ENCODE results near the gene CXCL14. TPM values are rescaled to one million over a fixed set of nuclear protein-coding genes. Genes with fewer than 3 reads are reported as not detected.

Gene CXCL14
- total RNA-seq, 1 experiment from 2014 or later: not detected

- TF ChIP-seq ZBTB33 (IDR thresholded peaks at IDR 0.05; ENCODE audit: extremely low read depth, insufficient replicate concordance, low read length) (no peak), SIN3A (IDR thresholded peaks at IDR 0.05; ENCODE audit: low read depth) (no peak), POLR2A (IDR thresholded peaks at IDR 0.05; ENCODE audit: borderline replicate concordance, extremely low read depth, insufficient read depth, insufficient read length) (no peak), EGR1 (IDR thresholded peaks at IDR 0.05; ENCODE audit: low read depth) (no peak)
- TF ChIP-seq, protein P1, sequence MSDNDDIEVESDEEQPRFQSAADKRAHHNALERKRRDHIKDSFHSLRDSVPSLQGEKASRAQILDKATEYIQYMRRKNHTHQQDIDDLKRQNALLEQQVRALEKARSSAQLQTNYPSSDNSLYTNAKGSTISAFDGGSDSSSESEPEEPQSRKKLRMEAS (IDR thresholded peaks at IDR 0.05): no peak
Observed at GRCh38 chr5:135543485-135544304, 35.1 kb downstream of the CXCL14 start (continued).

GRCh38 chr5:135543001-135543484 lies 35.7 kb downstream of the CXCL14 start:
- no peaks in the 10 kb centered on the region for H3K4me1 ChIP-seq (ENCODE audit: control insufficient read depth in 1 of 2, insufficient read depth in 2 of 2, low read length in 2 of 2)
- no peaks in the 10 kb centered on the region for H3K9me2 ChIP-seq (ENCODE audit: insufficient read depth)
- ChIA-PET CTCF (interaction anchor here (1.4 kb wide), 1 partner anchor 8 kb away, joined by 5 read pairs; no protein-coding TSS in a partner anchor), POLR2A (no interaction called here), RAD21 (ENCODE audit: low non-redundant PET in 1 of 2, low total read pairs in 2 of 2, uncharacterized antibody in 2 of 2, unreplicated experiment in 2 of 2) (no interaction called here)
- no peak overlapping the region for H3K4me3 ChIP-seq (replicated peaks in 1 of 2; ENCODE audit: low read depth in 1 of 2, low read length in 2 of 2)
- H3K27me3 ChIP-seq (ENCODE audit: insufficient read depth, low read length): peaks cover 4% of the 10 kb centered on the region; the same call in 1 of the 2 replicates
- H3K9me3 ChIP-seq (ENCODE audit: control insufficient read depth in 1 of 2, insufficient read depth in 1 of 2, low read depth in 1 of 2, low read length in 2 of 2): no peaks in the 10 kb centered on the region
- no peak overlapping the region for H3K27ac ChIP-seq (ENCODE audit: low read depth, low read length)
- DNase-seq (ENCODE audit: low read depth, low spot score) (no peak), ATAC-seq (no peak)
- intact Hi-C loops (cut with micrococcal nuclease): no loop called here
- no peaks in the 10 kb centered on the region for H3K36me3 ChIP-seq (ENCODE audit: control insufficient read depth in 1 of 2, insufficient read depth in 2 of 2, low read length in 2 of 2)
- no TSS peak for BruUV-seq (replicated peaks)
- no peak overlapping the region for H3K4me2 ChIP-seq (ENCODE audit: low read length)
- H2AFZ ChIP-seq (ENCODE audit: low read depth, low read length, poor library complexity, severe bottlenecking): no peak overlapping the region
- H4K20me1 ChIP-seq (ENCODE audit: insufficient read depth): no peaks in the 10 kb centered on the region
- H3K9ac ChIP-seq (ENCODE audit: low read length): no peak overlapping the region
- H3K79me2 ChIP-seq (ENCODE audit: insufficient read depth, low read length): no peaks in the 10 kb centered on the region
- TF ChIP-seq, protein P2, sequence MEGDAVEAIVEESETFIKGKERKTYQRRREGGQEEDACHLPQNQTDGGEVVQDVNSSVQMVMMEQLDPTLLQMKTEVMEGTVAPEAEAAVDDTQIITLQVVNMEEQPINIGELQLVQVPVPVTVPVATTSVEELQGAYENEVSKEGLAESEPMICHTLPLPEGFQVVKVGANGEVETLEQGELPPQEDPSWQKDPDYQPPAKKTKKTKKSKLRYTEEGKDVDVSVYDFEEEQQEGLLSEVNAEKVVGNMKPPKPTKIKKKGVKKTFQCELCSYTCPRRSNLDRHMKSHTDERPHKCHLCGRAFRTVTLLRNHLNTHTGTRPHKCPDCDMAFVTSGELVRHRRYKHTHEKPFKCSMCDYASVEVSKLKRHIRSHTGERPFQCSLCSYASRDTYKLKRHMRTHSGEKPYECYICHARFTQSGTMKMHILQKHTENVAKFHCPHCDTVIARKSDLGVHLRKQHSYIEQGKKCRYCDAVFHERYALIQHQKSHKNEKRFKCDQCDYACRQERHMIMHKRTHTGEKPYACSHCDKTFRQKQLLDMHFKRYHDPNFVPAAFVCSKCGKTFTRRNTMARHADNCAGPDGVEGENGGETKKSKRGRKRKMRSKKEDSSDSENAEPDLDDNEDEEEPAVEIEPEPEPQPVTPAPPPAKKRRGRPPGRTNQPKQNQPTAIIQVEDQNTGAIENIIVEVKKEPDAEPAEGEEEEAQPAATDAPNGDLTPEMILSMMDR (IDR thresholded peaks at IDR 0.05 in 2 of 3, conservative IDR thresholded peaks at IDR 0.05 in 1 of 3; ENCODE audit: borderline replicate concordance in 1 of 3, insufficient read depth in 1 of 3, low read depth in 2 of 3, low read length in 2 of 3): no peak
- no peak for TF ChIP-seq EGR1 (IDR thresholded peaks at IDR 0.05; ENCODE audit: low read depth)
- TF ChIP-seq FOSL1 (IDR thresholded peaks at IDR 0.05; ENCODE audit: low read depth): no peak
- no peak for TF ChIP-seq REST (IDR thresholded peaks at IDR 0.05; ENCODE audit: low read depth)
- TF ChIP-seq ZBTB33 (IDR thresholded peaks at IDR 0.05; ENCODE audit: extremely low read depth, insufficient replicate concordance, low read length): no peak
- no peak for TF ChIP-seq TCF7L2 (IDR thresholded peaks at IDR 0.05; ENCODE audit: borderline replicate concordance, extremely low read depth, insufficient read depth, insufficient read length)
- no peak for TF ChIP-seq YY1 (IDR thresholded peaks at IDR 0.05; ENCODE audit: extremely low read depth, insufficient replicate concordance, low read depth, low read length)
- no peak for TF ChIP-seq JUND (IDR thresholded peaks at IDR 0.05)
- TF ChIP-seq ZFX (IDR thresholded peaks at IDR 0.05): no peak
- TF ChIP-seq CEBPB (IDR thresholded peaks at IDR 0.05; ENCODE audit: low read depth): no peak
